Activated T-helper 2 cell treated with anti-CD3 and anti-CD28 coated beads, Interferon-gamma antibody, Interleukin-2, Interleukin-4, amounts not matched to agents 10 μg/mL and 5 μg/mL and 100 μg/mL, durations not matched to agents 14 hours and 24 hours and 36 hours (primary cell): ENCODE measurements around the gene PPIB. TPM values are rescaled to one million over a fixed set of nuclear protein-coding genes. Genes with fewer than 3 reads are reported as not detected.
"Not testable (repeated sequence)": the region's sequence is repeated elsewhere in the genome, so short reads cannot be mapped to it uniquely, and the experiment has no call there.

ENCODE experiments used
- DNase-seq: peaks from one replicate; pipeline ENCODE4 v3.0.0; 2021; ENCODE audit warnings: low spot score
- H3K27ac Mint-ChIP-seq: one replicate; pipeline ENCODE4 v1.8.0; 2021; ENCODE audit warnings: mixed read lengths
- H3K27me3 Mint-ChIP-seq: one replicate; pipeline ENCODE4 v1.8.0; 2021; ENCODE audit warnings: low read depth, mixed read lengths
- H3K36me3 Mint-ChIP-seq: one replicate; pipeline ENCODE4 v1.8.0; 2021; ENCODE audit warnings: low read depth, mixed read lengths
- H3K4me1 Mint-ChIP-seq: one replicate; pipeline ENCODE4 v1.8.0; 2021; ENCODE audit warnings: low read depth, mixed read lengths
- H3K4me3 Mint-ChIP-seq: one replicate; pipeline ENCODE4 v1.8.0; 2021; ENCODE audit warnings: low read depth, mild to moderate bottlenecking, moderate library complexity, mixed read lengths
- H3K9me3 Mint-ChIP-seq: one replicate; pipeline ENCODE4 v1.8.0; 2021; ENCODE audit warnings: mixed read lengths
- intact Hi-C: fragments of 100-400 bp; cut with micrococcal nuclease; formaldehyde crosslinking; loops from one replicate; pipeline ENCODE4 v1.15.1; 2023
- total RNA-seq: library from RNA; stranded (reverse); gene quantifications from 2 replicates; pipeline ENCODE4 v1.2.3, GENCODE V29; 2022

The PPIB gene
- total RNA-seq, 1 donor from 2014 or later, result 465 TPM

GRCh38 chr15:64125978-64126377, 36.8 kb downstream of the PPIB start:
- no peaks in the 10 kb centered on the region for H3K4me1 Mint-ChIP-seq
- peaks cover 66% of the 10 kb centered on the region for H3K36me3 Mint-ChIP-seq
- no peaks in the 10 kb centered on the region for H3K9me3 Mint-ChIP-seq
- no peak overlapping the region for H3K4me3 Mint-ChIP-seq
- no peak for DNase-seq
- intact Hi-C loops, result no loop called here
- no peaks in the 10 kb centered on the region for H3K27me3 Mint-ChIP-seq
- H3K27ac Mint-ChIP-seq, result no peak overlapping the region

GRCh38 chr15:64122936-64123351, 39.9 kb downstream of the PPIB start:
- no peaks in the 10 kb centered on the region for H3K27me3 Mint-ChIP-seq
- no peaks in the 10 kb centered on the region for H3K9me3 Mint-ChIP-seq
- H3K36me3 Mint-ChIP-seq, result peaks cover 63% of the 10 kb centered on the region
- intact Hi-C loops, result no loop called here
- no peak overlapping the region for H3K4me3 Mint-ChIP-seq
- H3K4me1 Mint-ChIP-seq, result no peaks in the 10 kb centered on the region
- no peak overlapping the region for H3K27ac Mint-ChIP-seq
- no peak for DNase-seq

DNA sequence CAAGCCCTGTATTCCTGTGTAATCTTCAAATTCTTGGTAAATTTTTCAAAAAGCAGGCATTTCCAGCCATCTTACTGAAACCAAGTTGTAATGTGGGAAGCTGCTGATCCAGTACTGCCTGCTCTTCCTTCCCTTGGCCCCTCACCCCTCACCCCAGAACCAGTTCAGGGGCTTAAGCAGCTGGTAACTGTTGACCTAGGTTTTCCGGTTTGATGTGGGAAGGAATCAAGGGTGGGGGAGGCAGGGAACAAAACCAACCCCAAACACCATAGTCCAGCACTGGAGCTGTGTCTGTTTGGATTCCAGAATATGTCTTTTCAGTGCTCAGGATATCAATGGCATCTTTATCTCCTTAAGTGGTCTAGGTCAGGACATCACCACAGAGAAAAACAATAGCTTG, 40.4 kb downstream of the PPIB start:
- Mint-ChIP-seq H3K36me3 (peaks cover 61% of the 10 kb centered on the region), H3K4me1 (no peaks in the 10 kb centered on the region), H3K9me3 (no peaks in the 10 kb centered on the region), H3K4me3 (no peak overlapping the region), H3K27ac (no peak overlapping the region), H3K27me3 (no peaks in the 10 kb centered on the region)
- no peak for DNase-seq
- intact Hi-C loops, result no loop called here

- Mint-ChIP-seq H3K4me3 (no peak overlapping the region), H3K36me3 (peaks cover 56% of the 10 kb centered on the region), H3K9me3 (no peaks in the 10 kb centered on the region), H3K27me3 (no peaks in the 10 kb centered on the region), H3K27ac (no peak overlapping the region), H3K4me1 (no peaks in the 10 kb centered on the region)
- DNase-seq, result no peak
- intact Hi-C loops, result no loop called here
These were observed 41.2 kb downstream of the PPIB start for GRCh38 chr15:64121614-64122013.

DNA sequence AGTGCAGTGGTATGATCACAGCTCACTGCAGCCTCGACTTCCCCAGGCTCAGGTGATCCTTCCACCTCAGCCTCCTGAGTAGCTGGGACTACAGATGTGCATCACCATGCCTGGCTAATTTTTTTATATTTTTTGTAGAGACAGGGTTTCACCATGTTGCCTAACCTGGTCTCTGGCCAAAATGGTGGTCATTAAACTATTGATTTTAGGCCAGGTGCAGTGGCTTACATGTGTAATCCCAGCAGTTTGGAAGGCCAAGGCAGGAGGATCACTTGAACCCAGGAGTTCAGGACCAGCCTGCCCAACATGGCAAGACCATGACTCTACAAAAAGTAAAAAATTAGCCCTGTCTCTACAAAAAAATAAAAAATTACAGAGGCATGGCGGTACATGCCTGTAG, 42.5 kb downstream of the PPIB start:
- H3K9me3 Mint-ChIP-seq, H3K27ac Mint-ChIP-seq, H3K4me3 Mint-ChIP-seq, H3K4me1 Mint-ChIP-seq, DNase-seq, intact Hi-C loops, H3K27me3 Mint-ChIP-seq: not testable (repeated sequence)
- peaks cover 55% of the 10 kb centered on the region for H3K36me3 Mint-ChIP-seq

DNA sequence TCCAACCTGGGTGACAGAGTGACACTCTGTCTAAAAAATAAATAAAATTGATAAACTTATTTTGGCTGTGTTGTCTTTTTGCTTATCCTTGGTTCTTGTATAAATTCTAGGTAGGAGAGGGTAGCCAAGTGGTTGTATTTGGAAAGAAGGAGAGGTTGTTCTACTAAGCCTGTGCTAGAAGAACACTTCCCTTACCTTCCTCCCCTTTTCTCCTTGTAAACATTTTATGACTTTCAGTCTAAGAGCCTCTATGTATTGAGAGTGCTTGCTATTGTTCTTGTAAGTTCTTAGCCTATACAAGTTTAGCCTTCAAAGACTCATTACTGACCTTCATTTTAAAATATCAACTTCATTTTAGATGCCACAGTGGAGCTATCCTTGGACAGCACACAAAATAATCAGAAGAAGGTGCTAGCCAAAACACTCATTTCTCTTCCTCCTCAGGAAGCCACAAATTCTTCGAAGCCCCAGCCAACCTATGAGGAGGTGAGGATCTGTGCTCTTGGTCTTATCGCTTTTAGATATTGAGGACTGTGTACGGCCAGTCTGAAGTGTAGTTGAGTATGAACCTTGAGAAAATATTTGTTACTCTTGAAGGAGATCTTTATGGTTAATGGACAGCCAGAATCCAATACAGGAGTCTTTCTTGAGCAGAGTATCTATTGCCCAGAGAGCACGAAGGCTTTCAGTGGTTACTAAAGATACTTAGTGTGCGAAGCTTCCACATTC, 44.9 kb downstream of the PPIB start:
- no peak overlapping the region for H3K4me3 Mint-ChIP-seq
- no peak for DNase-seq
- peaks cover 50% of the 10 kb centered on the region for H3K36me3 Mint-ChIP-seq
- no peaks in the 10 kb centered on the region for H3K27me3 Mint-ChIP-seq
- H3K27ac Mint-ChIP-seq, result no peak overlapping the region
- peaks cover 4% of the 10 kb centered on the region for H3K4me1 Mint-ChIP-seq
- no peaks in the 10 kb centered on the region for H3K9me3 Mint-ChIP-seq
- intact Hi-C loops, result no loop called here

DNA sequence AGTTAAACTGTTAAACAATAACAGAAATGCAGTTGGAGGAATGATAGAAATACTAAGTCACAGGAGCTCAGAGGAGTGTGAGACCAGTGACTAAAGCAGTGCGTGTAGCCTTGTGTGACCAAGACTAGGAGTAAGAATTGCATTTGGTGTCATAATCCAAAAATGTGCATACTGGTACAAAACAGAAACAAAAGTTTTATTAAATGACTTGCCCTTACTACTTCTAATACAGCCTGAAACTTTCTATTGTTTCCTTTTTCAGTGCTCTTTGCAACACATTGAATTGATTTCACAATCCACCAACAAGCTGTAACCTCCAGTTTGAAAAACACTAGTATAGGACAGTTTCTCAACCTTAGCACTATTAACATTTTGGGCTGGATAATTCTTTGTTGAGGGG, 49.9 kb downstream of the PPIB start:
- H3K27ac Mint-ChIP-seq, result no peak overlapping the region
- H3K4me3 Mint-ChIP-seq, result no peak overlapping the region
- no peaks in the 10 kb centered on the region for H3K9me3 Mint-ChIP-seq
- peaks cover 17% of the 10 kb centered on the region for H3K4me1 Mint-ChIP-seq
- intact Hi-C loops, result no loop called here
- DNase-seq, result no peak
- H3K27me3 Mint-ChIP-seq, result no peaks in the 10 kb centered on the region
- H3K36me3 Mint-ChIP-seq, result peaks cover 36% of the 10 kb centered on the region

DNA sequence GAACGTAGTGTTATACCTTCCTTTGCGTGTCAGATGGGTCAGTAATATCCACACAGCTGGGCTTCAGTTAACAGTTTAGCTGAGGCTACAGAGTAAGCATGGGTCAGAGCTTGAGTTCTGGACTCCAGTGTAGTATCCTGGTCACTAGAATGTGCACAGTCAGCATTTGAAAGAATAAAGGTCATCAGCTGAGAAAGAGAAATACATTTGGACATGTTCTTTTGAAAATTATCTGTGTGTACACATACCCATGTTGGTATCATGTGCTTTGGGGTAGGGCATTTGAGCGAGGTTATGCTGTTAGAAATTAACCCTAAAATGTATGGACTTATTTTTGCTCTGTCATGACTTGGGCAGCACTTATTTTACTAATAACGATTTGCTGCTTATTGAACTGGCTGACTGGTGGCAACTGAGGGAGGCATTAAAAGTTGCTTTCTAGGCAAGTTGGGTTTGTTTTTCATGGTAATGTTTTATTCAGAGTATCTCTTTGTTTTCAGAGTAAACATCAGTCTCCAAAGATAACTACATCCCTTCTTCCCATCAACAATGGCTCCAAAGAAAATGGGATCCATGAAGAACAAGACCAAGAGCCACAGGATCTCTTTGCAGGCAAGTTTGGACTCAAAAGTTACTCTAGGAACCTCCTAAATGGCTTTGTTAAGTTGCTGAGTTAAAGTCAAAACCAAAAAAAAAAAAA, 50.6 kb downstream of the PPIB start:
- H3K9me3 Mint-ChIP-seq, result no peaks in the 10 kb centered on the region
- no peak overlapping the region for H3K4me3 Mint-ChIP-seq
- H3K36me3 Mint-ChIP-seq, result peaks cover 34% of the 10 kb centered on the region
- intact Hi-C loops, result no loop called here
- H3K27ac Mint-ChIP-seq, result no peak overlapping the region
- no peaks in the 10 kb centered on the region for H3K27me3 Mint-ChIP-seq
- H3K4me1 Mint-ChIP-seq, result peaks cover 17% of the 10 kb centered on the region
- no peak for DNase-seq

GRCh38 chr15:64111679-64112050, 51.2 kb downstream of the PPIB start:
- Mint-ChIP-seq H3K4me1 (peaks cover 17% of the 10 kb centered on the region), H3K27me3 (no peaks in the 10 kb centered on the region), H3K36me3 (peaks cover 31% of the 10 kb centered on the region), H3K4me3 (no peak overlapping the region), H3K27ac (no peak overlapping the region), H3K9me3 (no peaks in the 10 kb centered on the region)
- no peak for DNase-seq
- intact Hi-C loops, result no loop called here

DNA sequence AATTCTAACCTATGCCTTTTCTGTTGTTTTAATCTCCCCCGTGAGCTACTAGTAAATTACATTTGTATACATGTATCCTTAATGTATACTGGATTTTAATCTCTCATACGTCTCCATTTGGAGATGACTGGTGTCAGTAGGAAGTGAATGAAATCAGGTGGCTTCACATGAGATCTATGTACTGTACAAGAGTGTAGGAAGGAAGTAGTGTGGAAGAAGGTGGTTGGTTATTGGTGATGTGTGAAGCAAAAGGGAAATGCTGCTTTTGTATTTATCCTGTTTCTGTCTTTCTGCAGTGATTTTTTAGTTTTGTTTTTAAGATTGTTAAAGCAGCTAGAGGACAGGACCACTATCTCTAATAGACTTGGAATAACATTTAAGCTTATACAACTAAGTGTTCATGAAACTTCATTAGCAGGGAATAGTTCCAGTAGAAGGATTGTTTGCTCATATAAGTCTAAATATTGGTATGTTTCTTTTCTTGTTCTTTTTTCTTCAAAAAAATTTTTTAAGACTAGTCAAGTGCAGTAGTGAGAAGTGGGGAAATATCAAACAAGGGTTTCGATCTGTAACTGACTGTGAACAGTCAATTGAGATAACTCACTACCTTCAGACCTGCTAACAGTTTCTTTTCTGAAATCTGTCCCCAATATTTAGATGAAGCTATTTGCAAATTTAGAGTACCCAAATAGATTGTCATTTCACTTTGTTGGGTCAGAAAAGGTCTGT, 51.7 kb downstream of the PPIB start:
- no peak overlapping the region for H3K27ac Mint-ChIP-seq
- DNase-seq, result no peak
- peaks cover 17% of the 10 kb centered on the region for H3K4me1 Mint-ChIP-seq
- H3K4me3 Mint-ChIP-seq, result no peak overlapping the region
- intact Hi-C loops, result no loop called here
- peaks cover 29% of the 10 kb centered on the region for H3K36me3 Mint-ChIP-seq
- H3K9me3 Mint-ChIP-seq, result no peaks in the 10 kb centered on the region
- no peaks in the 10 kb centered on the region for H3K27me3 Mint-ChIP-seq

GRCh38 chr15:64110108-64110701, 52.6 kb downstream of the PPIB start:
- H3K4me3 Mint-ChIP-seq, intact Hi-C loops, DNase-seq, H3K27me3 Mint-ChIP-seq, H3K9me3 Mint-ChIP-seq, H3K27ac Mint-ChIP-seq: not testable (repeated sequence)
- H3K4me1 Mint-ChIP-seq, result peaks cover 17% of the 10 kb centered on the region
- H3K36me3 Mint-ChIP-seq, result peaks cover 25% of the 10 kb centered on the region

DNA sequence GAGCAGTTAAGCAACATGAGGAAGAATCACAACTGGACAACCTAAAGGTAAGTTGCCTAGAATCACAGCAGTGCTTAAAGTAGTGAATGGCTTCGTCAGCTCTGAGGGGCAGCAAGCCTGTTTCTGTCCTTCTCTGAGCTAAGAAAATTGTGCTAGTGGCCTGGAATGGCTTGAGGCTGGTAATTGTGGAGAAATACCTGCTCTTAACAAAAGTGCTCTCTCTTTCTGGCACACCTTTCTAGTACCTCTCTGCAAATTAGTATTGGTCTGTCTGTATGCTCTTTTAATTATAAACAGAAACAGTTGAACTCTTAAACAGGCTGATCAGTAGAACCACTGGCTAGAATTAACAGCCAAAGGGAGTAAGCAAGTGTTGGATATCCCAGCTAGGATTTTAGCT, 55.5 kb downstream of the PPIB start:
- DNase-seq, result no peak
- peaks cover 13% of the 10 kb centered on the region for H3K36me3 Mint-ChIP-seq
- no peaks in the 10 kb centered on the region for H3K9me3 Mint-ChIP-seq
- H3K4me3 Mint-ChIP-seq, result no peak overlapping the region
- H3K27ac Mint-ChIP-seq, result no peak overlapping the region
- intact Hi-C loops, result no loop called here
- peaks cover 21% of the 10 kb centered on the region for H3K4me1 Mint-ChIP-seq
- no peaks in the 10 kb centered on the region for H3K27me3 Mint-ChIP-seq
